ENCODE measurements around the gene CEACAM20.
"Not testable (repeated sequence)": the region's sequence is repeated elsewhere in the genome, so short reads cannot be mapped to it uniquely, and the experiment has no call there.

GRCh38 chr19:44563086-44563655 lies 33.7 kb upstream of the CEACAM20 start:
- TF ChIP-seq CTCF, EZH2, EZH2phosphoT487 (IDR thresholded peaks at IDR 0.05): not testable (repeated sequence)
